Testis (tissue), 2 donors: ENCODE data around the gene NCF2.

Experiments used
- POLR2A ChIP-seq: fragments of 450-650 bp; IDR thresholded peaks from one replicate; pipeline ENCODE4 v1.6.1; 2017; ENCODE audit warnings: antibody characterized with exemption, mild to moderate bottlenecking, moderate library complexity
- TF ChIP-seq, protein P1 (sequence below), 3 experiments: fragments of 450-650 bp in 2 of 3; fragments of 200-600 bp in 1 of 3; sonication (generic) in 1 of 3; IDR thresholded peaks; one replicate each; pipeline ENCODE4 v1.5.1; 2016 to 2019; ENCODE audit warnings: antibody characterized with exemption in 3 of 3, mild to moderate bottlenecking in 2 of 3, moderate library complexity in 1 of 3

DNA sequence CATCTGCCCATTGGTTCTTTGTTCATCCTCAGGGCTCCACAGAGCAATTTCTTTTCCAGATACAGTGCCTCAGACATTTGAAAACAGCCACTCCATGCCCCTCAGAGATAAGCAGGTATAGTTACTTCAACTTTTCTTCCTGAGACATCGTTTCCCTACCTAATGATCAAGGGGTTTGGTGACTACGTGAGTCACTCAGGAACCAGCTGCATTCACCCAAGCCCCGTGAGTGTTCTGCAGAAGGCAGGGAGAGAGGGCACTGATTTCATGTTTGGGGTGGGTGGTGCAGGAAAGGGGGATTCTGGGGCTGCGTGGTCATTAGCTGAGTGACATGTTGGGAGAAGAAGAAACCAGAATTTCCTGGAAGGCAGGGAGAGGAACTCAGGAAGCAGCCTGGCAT lies 25.0 kb downstream of the NCF2 start:
- TF ChIP-seq POLR2A: no peak
- TF ChIP-seq, protein P1, sequence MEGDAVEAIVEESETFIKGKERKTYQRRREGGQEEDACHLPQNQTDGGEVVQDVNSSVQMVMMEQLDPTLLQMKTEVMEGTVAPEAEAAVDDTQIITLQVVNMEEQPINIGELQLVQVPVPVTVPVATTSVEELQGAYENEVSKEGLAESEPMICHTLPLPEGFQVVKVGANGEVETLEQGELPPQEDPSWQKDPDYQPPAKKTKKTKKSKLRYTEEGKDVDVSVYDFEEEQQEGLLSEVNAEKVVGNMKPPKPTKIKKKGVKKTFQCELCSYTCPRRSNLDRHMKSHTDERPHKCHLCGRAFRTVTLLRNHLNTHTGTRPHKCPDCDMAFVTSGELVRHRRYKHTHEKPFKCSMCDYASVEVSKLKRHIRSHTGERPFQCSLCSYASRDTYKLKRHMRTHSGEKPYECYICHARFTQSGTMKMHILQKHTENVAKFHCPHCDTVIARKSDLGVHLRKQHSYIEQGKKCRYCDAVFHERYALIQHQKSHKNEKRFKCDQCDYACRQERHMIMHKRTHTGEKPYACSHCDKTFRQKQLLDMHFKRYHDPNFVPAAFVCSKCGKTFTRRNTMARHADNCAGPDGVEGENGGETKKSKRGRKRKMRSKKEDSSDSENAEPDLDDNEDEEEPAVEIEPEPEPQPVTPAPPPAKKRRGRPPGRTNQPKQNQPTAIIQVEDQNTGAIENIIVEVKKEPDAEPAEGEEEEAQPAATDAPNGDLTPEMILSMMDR (IDR thresholded peaks at IDR 0.05): no peak
